ENCODE results near the gene CREB3L2.
"Not testable (repeated sequence)": the region's sequence is repeated elsewhere in the genome, so short reads cannot be mapped to it uniquely, and the experiment has no call there.

CREB3L2 gene

DNA sequence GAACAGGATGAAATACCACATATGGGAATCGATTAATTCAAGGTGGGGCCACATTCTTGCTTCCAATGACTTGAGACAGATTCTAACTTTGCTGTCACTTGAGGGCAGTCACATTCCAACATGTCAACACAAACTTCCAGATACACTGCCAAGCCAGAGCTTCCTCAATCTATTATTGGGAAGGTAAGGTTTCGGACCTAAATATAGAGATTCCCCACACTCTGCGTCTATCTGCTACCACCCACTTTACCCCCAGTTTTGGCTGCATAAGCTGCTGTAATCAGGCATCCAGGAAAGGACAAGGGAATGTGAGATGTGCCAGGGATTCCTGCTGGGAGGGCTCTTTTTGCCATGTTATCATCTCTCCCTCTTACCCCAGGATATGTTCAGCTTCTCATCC is 134.6 kb downstream of the CREB3L2 start:
- DNase-seq, result no peak

GRCh38 chr7:137865764-137866163 is 136.1 kb downstream of the CREB3L2 start:
- DNase-seq, result no peak

DNA sequence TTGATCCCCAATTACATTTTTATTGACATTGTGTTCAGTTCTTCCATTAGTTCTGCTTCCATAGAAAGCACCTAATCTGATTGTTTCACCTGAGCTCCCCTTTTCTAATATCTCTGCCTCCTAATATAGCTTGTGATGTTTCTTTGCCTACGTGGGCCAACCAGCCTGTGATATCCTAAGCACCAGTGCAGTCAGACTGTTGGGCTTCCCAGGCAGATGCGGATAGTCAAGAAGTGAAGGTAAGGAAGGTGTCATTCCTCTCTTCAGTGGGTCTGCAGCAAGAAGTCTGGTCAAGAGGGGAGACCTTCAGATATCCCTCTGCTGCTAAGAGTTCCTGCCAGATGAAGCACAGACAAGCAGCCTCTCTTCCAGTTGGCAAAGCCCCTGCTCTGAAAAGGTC is 138.9 kb downstream of the CREB3L2 start:
- DNase-seq, result no peak

GRCh38 chr7:137862358-137862757 is 139.5 kb downstream of the CREB3L2 start:
- no peak for DNase-seq

DNA sequence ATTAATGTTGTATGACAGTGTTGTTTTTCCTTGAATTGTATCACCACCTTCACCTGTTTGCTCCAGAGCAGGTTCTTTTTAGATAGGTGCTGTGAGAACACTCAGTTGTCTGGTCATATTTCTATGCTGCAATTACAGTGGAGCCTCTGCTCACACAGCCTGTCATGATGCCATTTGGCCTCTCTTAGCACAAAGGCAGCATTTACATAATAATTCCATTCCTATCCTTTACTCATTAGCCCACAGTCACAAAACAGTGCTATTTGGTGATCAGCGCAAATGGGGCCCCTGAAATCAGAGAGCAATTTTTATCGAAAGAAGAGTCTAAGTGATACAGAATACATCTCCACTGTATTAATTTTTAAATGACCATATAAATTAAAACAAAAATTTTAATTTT is 141.3 kb downstream of the CREB3L2 start:
- DNase-seq, result no peak

GRCh38 chr7:137853053-137853452 is 148.8 kb downstream of the CREB3L2 start:
- no peak for DNase-seq

DNA sequence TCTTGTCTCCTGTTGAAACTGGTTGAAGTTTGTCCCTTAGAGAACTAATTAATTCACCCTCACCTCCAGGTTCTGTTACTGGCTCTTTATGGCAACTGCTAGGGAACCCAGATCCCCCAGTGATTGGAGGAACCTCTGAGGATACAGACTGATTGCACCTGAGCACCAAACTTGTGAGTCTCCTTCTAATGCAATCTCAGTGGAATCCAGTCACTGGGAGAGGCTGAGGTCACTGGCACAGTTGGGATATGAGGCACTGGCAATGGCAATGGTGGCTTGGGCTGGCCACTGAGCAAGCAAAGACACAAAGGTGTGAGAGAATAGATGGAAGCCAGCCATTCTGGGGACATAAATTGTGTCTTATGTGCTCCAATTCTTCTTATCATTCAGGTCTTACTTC is 149.8 kb downstream of the CREB3L2 start:
- no peak for DNase-seq

DNA sequence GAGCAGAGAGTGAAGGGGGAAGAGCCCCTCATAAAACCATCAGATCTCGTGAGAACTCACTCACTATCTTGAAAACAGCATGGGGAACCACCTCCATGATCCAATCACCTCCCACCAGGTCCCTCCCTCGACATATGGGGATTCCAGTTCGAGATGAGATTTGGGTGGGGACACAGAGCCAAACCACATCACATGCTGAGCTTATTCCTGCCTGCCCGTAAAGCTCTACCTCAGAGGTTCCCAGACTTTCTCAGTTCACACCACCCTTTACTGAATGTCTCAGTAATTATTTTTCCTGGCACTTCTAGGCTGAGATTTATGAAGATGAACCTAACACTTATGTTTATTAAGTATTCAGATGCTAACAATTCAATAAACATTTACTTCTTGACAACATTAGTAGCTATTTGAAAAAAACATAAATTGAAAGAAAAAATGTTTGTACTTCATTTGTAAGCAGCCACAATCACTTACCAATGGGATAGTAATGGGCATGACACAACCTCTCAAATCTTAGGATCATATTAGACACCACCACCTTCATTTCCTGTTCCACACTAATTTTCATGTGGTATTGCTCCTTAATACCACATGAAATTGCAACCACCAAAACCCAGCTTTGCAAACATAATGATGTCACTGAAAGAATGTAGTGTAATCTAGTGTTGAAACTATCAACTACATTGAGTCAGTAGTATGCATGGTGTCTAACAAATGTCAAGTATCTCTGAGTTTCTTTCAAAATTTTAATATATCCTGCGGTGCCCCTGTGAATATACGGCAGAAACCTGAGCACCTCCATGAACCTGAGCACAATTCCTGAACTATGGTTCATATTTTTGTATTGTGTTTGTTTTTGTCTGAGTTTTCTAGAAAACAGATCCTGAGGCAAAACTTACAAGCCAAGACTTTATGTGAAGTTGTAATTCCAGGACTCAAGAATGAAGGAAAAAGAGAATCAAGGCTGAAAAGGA is 150.6 kb downstream of the CREB3L2 start:
- DNase-seq, result no peak

GRCh38 chr7:137850571-137850970 is 151.3 kb downstream of the CREB3L2 start:
- no peak for DNase-seq

DNA sequence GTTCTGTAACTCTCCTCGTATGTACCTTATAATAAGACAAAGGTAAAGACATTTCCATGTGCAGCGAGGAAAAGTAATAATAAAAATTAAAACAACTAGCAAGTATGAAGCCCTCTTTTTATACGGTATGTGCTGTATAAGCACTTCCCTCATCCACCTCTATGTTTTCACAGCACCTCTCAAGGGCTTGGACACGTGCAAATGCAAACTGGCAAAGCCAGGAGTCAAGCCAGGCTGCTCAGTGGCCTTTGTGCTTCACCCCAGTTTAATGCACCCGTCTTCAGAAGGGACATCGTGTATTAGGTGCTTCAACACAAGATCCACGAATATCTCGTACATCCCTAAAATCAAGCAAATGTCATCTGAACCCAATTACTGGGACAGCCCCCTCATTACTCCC is 153.8 kb downstream of the CREB3L2 start:
- DNase-seq, result no peak

DNA sequence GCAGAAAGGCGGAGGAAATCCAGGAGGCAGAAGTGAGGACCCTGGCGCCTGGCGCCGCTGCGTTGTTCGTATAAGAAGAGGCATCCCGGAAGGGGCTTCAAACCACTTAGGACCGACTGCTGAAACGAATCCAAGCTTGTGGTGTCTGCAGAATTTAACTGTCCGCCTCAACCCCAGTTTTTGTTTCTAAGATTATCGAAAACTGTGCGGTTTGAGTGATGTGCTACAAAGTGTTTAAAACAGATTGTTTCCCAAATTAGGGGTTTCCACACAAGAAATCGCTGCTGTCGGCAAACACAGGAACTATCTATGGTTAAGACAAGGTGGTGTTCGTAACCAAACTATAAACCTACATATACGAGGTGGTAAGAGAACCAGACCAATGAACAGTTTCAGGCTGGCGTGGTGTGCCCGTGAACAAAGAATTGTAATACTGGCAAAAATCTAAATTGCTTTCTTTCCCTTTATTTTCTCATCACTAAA is 154.3 kb downstream of the CREB3L2 start:
- no peak for DNase-seq

DNA sequence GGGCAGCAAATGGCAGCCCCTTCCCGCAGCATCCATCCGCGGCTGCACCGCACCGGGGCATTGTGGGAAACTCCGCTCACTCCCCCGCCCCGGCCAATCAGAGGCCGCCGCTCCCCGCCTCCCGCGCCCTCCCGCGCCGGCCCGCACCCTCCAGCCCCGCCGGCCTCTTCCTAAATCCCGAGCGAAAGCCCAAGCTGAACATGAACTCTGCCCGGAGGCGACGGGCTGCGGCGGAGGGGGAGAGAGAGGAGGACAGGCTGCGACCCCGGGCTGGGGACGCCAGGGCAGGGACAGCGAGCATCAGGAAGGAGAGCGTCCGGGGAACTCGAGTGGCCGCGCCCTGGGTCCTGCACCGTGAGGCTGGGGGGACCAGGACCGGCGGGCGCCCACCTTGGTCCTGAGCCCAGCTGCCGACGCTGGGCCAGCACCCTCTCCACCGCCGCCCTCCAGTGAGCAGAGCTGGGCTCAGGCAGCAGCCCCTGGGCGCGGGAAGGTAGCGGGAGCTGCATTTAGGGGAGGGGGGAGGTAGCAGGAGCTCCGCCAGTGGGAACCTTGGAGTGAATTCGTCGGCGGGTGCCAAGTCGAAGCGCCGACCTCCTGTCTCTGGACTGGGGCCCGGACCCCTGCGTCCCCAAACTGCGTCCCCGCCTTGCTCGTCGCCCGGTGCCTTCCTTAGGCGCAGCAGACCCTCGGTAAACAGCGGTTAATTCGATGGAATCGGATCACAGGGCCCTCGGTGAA is 154.9 kb downstream of the CREB3L2 start, which contains the start of gene DGKI:
DGKI (minus strand) TSS at position 148 of the 741 bp plus-strand sequence.
- DNase-seq, result peak; percentile 27

GRCh38 chr7:137846549-137846826 is 155.4 kb downstream of the CREB3L2 start:
- DNase-seq, result no peak

GRCh38 chr7:137844677-137845425 is 157.0 kb downstream of the CREB3L2 start:
- no peak for DNase-seq

DNA sequence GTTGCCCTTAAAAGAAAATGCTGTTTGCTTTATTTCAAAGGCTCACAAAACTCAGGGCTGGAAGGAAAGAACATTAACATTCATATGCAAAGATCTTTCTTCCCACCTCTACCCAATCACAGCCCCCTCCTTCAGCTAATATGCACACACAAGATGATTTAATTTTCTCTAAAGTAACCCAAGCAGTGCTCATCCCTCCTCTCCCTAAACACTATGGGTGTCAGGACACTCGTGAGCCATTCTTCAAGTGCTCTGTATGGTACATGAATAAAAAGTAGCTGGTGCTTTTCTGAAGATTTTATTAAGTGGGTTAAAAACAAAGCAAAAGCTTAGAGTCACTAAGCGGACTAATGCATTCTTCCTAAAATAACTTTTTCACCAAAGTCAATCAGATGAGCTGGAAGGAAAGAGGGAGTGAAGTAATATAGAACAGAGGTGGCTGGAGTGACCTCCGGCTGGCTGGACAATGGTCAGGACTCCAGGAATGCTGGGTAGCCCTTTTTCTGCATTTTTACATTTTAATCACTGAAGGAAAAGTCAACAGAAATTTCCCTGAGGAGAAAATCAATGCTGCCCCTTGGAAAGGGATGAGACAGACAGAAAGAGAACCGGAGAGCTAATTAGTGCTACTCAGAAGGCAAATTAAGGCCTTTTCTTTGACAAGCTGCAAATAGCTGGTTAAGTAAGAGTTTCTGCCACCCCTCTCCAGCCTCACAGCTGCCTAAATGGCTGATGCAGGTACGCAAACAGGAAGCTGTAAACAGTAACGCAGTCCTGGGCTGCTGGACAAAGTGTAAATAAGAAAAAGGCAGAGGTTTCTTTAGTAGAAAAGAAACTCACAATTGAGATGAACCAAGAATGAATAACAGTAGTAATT is 161.7 kb downstream of the CREB3L2 start:
- peak; percentile 17 for DNase-seq

DNA sequence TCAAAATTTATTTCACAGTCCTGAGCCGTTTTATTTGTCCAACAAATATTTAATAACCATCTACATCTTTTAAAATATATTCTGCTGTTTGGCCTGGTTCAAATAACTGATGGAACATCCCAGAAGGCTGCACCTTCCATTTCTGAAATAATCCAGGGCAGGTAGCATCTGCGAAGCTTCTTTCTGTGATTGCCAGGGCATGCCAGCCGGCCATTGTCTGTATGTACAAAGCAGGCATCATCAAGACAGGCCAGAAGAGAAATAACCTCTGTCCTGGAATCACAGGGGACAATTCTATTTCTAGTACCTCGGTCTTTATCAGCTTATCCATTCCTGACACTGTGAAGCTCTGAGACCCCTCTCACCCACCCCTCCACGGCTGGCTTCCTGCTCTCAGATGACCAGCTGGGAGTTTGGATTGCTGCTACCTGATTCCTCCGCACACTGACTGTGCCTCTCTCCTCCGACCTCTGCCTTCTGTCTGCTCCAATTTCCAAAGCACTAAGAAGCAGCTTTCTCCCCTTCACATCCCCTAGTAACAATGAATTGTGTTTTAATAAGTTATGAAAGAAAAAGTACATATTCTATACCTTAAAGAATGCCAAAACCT is 163.1 kb downstream of the CREB3L2 start:
- no peak for DNase-seq

DNA sequence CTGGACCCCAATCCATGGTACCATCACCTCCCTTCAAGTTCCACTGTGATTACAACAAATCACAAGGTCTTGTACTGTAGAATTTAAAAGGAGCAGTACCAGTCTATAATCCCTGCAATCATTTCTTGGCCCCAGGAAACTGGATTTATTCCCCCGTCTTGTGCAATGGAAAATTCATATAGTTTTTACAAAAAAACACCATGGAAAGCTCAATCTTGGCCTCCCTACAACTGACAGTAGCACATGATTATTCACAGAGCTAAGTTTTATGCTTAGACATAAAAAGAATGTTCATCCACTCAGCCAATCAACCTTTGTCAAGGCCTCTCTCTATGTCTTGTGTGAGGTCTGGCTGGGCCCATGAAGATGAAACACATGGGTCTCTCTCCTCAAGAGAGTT is 165.3 kb downstream of the CREB3L2 start:
- DNase-seq, result no peak

DNA sequence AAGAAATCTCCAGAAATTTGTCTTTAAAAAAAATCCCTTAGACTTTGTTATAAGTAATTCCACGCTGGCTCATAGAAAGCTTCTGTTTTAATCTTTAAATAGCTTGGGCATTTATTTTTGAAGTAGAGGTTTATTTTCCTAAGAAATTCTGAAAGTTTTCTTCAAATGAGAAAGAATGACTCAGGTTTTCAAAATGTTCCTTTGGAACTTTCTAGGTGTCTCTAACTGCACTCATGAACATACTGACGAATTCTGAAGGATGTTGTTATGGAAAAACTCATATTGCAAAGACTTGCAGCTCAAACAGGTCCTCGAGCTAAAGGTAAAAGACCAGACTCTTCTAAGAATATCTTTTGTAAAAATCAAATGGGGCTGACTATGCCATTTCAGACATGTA is 165.8 kb downstream of the CREB3L2 start:
- DNase-seq, result no peak

GRCh38 chr7:137835486-137836112 is 166.3 kb downstream of the CREB3L2 start:
- no peak for DNase-seq

GRCh38 chr7:137834552-137834951 is 167.3 kb downstream of the CREB3L2 start:
- DNase-seq, result no peak

DNA sequence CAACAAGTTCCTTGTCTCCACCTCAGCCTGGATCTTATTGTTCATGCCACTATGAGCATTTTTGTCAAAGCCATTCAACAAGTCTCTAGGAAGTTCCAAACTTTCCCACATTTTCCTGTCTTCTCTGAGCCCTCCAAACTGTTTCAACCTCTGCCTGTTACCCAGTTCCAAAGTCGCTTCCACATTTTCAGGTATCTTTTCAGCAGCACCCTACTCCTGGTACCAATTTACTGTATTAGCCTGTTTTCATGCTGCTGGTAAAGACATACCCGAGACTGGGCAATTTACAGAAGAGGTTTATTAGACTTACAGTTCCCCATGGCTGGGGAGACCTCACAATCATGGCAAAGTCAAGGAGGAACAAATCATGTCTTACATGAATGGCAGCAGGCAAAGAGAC is 168.9 kb downstream of the CREB3L2 start:
- not testable (repeated sequence) for DNase-seq

Measured in NCI-H748 treated with DMSO at 0.1 percent for 48 hours (cell line).